ENCODE results near the gene STX18. TPM values are rescaled to one million over a fixed set of nuclear protein-coding genes. Genes with fewer than 3 reads are reported as not detected.
A peak's percentile ranks its signal among the peaks of the same experiment; 100 is the strongest.

The STX18 gene
- total RNA-seq, 1 experiment from 2014 or later, result 20.9 TPM

DNA sequence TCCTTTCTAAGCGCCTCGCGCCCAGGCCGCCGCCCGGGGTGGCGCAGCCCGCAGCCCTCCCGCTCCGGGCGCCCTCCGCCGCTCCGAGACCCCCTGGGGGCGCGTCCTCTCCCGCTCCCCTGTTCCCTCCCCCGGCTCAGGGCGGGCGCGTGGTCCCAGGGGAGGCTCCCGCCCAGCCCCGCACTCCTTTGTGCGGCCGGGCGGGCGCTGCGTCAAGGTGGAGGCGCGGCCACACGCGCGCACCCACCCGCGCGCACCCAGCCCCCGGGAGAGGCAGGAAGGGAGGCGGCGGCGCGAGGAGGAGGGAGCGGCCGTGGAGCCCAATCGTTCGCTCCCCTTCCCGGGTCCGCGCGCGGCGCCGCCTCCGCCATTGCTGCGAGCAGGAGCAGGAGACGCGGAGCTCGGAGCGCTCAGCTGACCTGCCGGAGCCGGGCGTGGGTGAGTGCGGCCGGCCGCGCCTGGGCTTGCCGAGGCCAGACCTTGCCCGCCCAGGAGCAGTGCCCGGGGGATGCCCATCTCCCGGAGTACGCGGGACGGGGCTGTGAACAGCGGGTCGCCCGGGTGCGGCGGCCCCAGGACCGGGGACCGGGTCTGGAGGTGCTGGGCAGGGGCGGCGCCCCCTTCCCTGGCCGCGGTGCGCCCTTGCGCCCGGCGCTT is 155.0 kb downstream of the STX18 start, which contains the start of gene NSG1:
TSS of gene NSG1 (plus strand) at position 367 of the 657 bp plus-strand sequence. CDS start 528 bp downstream, outside the sequence.
- Histone ChIP-seq H2BK5ac (ENCODE audit: insufficient read length, low read length) (no peak within 1 kb of the TSS), H2BK15ac (ENCODE audit: low read depth, low read length) (no peak within 1 kb of the TSS), H2BK12ac (ENCODE audit: insufficient read length, low read depth, low read length) (no peak within 1 kb of the TSS), H3K23ac (ENCODE audit: insufficient read length, low read depth, low read length) (no peak within 1 kb of the TSS), H3K18ac (ENCODE audit: insufficient read length, low read depth, low read length) (no peak within 1 kb of the TSS), H3K79me2 (ENCODE audit: insufficient read depth, low read length) (no peaks in the 10 kb centered on the region), H3K4me2 (ENCODE audit: insufficient read depth, insufficient read length, low read length) (peak within 1 kb of the TSS; percentile 49), H3K27me3 (ENCODE audit: insufficient read depth, low read length) (peaks cover 2% of the 10 kb centered on the region; the same call in 1 of the 2 replicates), H3K4me1 (ENCODE audit: insufficient read depth, low read length) (peaks cover 2% of the 10 kb centered on the region; the same call in 1 of the 2 replicates), H4K91ac (ENCODE audit: insufficient read length, low read depth, low read length) (no peak within 1 kb of the TSS), H3K14ac (ENCODE audit: insufficient read depth, low read length) (no peak within 1 kb of the TSS), H2BK20ac (ENCODE audit: low read depth, low read length, poor library complexity, severe bottlenecking) (no peak within 1 kb of the TSS), H2AFZ (ENCODE audit: low read length) (no peak within 1 kb of the TSS), H3K9me3 (ENCODE audit: control insufficient read depth, low read depth, low read length) (no peaks in the 10 kb centered on the region), H2BK120ac (ENCODE audit: low read depth, low read length, poor library complexity, severe bottlenecking) (no peak within 1 kb of the TSS), H3K4ac (ENCODE audit: low read depth, low read length) (no peak within 1 kb of the TSS), H4K5ac (ENCODE audit: insufficient read length, low read depth, low read length) (no peak within 1 kb of the TSS), H3K23me2 (ENCODE audit: insufficient read length, low read depth, low read length, poor library complexity, severe bottlenecking) (peaks cover 16% of the 10 kb centered on the region), H4K8ac (replicated peaks; ENCODE audit: insufficient read length, low read depth, low read length) (no peak within 1 kb of the TSS), H2AK5ac (ENCODE audit: insufficient read length, low read length) (no peak within 1 kb of the TSS), H3K56ac (ENCODE audit: insufficient read length, low read depth, low read length) (no peak within 1 kb of the TSS), H3K79me1 (ENCODE audit: insufficient read depth, low read depth, low read length, poor library complexity, severe bottlenecking) (no peaks in the 10 kb centered on the region), H3K27ac (ENCODE audit: insufficient read length, low read depth, low read length) (no peak within 1 kb of the TSS), H4K20me1 (ENCODE audit: control insufficient read depth, insufficient read depth, insufficient read length) (no peaks in the 10 kb centered on the region), H3T11ph (ENCODE audit: low read length) (no peak within 1 kb of the TSS), H3K9ac (ENCODE audit: extremely low read depth, insufficient read length, low read length) (no peak within 1 kb of the TSS)
- peak within 1 kb of the TSS; percentile 67 to 87 for H3K4me3 Mint-ChIP-seq
- WGBS (ENCODE audit: extremely low coverage, insufficient read length, low lambda C conversion rate), result no CpG with 5 or more reads among the region's 87 CpGs
- H3K9me3 Mint-ChIP-seq, result no peaks in the 10 kb centered on the region
- TF ChIP-seq, protein P1, sequence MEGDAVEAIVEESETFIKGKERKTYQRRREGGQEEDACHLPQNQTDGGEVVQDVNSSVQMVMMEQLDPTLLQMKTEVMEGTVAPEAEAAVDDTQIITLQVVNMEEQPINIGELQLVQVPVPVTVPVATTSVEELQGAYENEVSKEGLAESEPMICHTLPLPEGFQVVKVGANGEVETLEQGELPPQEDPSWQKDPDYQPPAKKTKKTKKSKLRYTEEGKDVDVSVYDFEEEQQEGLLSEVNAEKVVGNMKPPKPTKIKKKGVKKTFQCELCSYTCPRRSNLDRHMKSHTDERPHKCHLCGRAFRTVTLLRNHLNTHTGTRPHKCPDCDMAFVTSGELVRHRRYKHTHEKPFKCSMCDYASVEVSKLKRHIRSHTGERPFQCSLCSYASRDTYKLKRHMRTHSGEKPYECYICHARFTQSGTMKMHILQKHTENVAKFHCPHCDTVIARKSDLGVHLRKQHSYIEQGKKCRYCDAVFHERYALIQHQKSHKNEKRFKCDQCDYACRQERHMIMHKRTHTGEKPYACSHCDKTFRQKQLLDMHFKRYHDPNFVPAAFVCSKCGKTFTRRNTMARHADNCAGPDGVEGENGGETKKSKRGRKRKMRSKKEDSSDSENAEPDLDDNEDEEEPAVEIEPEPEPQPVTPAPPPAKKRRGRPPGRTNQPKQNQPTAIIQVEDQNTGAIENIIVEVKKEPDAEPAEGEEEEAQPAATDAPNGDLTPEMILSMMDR (conservative IDR thresholded peaks at IDR 0.05), result no peak
- peaks cover 87% of the 10 kb centered on the region for H3K27me3 Mint-ChIP-seq (ENCODE audit: low read depth)
- H3K27ac Mint-ChIP-seq, result no peak within 1 kb of the TSS
- H3K4me1 Mint-ChIP-seq, result peaks cover 13 to 20% of the 10 kb centered on the region in 2 experiments
- no peak for DNase-seq
- peaks cover 0 to 6% (median 4%) of the 10 kb centered on the region in 3 experiments; a peak in 6 of 7 replicates for H3K36me3 Mint-ChIP-seq (ENCODE audit: insufficient read depth in 1 of 3, low read depth in 3 of 3)
